GM08714 (cell line): ENCODE results near the gene PRUNE2.

Experiments
- H3K4me3 ChIP-seq: fragments of 200-500 bp; sonication (Bioruptor generic); 2 replicates; pipeline ENCODE4 v1.5.1; 2014; ENCODE audit warnings: mild to moderate bottlenecking, low read length, inconsistent platforms
- ZNF274 ChIP-seq: IDR thresholded peaks from 2 replicates; pipeline ENCODE4 v1.6.1; 2012; ENCODE audit warnings: mild to moderate bottlenecking, low read depth, low read length

PRUNE2 gene

DNA sequence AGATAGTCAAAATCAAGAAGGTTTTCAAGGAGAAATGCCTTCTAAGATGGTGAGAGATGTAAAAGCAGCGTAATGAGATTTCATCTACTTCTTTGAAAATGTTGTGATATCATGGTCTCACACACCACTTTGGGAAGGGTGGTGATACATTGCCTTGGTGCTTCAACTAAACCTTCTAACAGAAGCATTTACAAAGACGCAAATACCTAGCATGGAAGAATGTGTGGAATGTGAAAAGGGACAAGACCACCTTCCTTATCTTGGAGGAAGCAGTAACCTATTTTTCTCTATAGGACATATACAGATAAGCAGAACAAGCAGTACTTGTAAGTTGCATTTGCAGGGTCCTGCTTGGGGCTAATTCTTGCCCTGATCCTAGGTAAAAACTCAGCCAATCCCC is 102.8 kb downstream of the PRUNE2 start:
- no peak for TF ChIP-seq ZNF274
- H3K4me3 ChIP-seq: no peak overlapping the region

DNA sequence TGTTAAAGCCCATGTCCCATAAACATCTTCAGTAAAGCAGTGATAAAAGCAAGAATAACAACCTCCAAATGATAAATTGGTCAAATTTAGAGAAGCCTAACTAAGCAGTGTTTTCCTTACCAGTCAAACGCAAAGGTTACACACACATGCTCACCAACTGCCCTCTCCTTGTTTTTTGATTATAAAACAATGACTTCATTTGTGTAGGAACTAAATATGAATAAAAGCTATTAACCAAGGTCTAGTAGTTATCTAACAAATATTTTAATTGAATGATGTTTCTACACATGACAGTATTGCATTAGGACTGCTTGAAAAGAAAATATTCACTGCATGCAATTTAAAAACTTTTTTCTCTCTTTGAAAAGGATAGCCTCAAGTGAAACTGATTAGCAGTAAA is 105.0 kb downstream of the PRUNE2 start:
- no peak overlapping the region for H3K4me3 ChIP-seq
- TF ChIP-seq ZNF274: no peak

DNA sequence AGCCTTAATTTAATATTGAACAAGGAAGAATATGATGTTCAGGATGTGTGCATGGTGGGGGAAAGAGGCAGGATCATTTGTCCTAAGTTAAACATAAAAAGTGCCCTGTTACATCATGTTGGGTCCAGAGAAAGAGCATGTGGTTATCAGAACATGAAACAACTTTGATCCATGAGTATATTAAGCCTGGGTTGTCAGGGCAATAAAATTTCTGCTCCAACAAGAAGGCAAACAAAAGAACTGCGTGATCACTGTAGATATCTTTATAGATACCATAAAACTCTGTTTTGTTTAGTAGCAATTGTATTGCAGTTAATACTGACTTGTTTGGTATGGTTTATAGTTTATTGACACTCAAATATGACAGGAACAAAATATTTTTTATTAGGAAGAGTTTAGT is 106.4 kb downstream of the PRUNE2 start:
- H3K4me3 ChIP-seq: no peak overlapping the region
- no peak for TF ChIP-seq ZNF274

DNA sequence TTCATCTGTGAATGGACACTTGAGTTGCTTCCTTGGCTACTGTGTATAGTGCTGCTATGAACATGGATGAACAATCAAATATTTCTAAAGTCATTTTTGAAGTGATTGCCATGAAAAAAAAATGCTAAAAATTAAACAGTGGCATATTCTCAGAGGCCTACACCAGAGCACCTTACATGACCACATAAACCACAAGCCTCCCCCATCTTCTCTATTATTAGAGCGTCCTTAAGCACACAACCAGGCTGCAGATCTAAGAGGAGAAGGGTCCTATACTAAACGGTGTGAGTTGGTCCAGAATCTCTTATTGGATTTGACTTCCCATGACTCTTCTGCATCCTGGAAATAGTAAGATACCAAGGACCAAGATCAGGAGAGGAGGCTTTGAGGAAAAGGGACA is 107.4 kb downstream of the PRUNE2 start:
- TF ChIP-seq ZNF274: no peak
- H3K4me3 ChIP-seq: no peak overlapping the region

DNA sequence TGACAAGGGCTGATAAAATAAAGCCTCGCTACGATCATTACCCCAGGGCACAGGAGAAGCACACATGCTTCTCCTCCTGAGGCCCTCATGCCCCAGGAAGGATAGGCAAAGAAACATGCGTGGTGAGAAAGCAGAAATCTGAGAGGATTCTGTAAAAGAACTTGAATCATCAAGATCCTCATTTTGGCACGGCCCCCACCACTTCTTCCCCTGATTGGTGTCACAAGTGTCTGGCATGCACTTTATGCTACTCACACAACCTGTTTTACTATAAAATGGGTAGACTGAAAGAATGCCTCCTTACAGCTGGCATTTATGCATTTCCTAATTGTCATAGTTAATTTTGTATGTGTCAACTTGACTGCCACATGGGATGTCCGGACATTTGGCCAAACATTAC is 109.6 kb downstream of the PRUNE2 start:
- H3K4me3 ChIP-seq: no peak overlapping the region
- no peak for TF ChIP-seq ZNF274

DNA sequence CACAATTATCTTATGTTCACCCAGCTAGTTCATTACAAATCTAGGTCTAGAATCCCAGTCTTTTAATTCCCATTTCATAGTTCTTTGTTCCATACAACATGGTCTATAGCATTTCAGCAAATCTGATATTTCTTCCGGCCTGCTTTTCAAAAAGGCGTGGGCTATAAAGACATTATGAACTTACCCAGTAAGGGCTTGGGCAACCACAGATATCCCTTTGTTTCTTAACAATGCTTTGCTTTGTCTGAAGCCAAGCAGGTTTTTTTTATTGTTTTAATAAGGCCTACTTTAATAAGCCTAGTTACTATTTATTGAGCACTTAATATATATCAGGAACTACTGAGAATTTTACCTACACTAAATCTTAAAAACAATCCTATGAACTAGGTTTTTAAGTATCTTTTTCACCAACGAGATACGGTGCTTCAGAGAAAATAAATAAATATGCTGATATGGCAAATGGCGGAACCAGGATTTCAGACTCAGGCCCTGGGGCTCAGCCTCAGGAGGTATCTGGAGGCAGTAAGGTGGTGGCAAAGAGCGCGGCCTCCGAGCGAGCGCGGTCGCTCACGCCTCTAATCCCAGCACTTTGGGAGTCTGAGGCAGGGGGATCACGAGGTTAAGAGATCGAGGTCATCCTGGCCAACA is 112.0 kb downstream of the PRUNE2 start:
- no peak for TF ChIP-seq ZNF274
- no peak overlapping the region for H3K4me3 ChIP-seq

DNA sequence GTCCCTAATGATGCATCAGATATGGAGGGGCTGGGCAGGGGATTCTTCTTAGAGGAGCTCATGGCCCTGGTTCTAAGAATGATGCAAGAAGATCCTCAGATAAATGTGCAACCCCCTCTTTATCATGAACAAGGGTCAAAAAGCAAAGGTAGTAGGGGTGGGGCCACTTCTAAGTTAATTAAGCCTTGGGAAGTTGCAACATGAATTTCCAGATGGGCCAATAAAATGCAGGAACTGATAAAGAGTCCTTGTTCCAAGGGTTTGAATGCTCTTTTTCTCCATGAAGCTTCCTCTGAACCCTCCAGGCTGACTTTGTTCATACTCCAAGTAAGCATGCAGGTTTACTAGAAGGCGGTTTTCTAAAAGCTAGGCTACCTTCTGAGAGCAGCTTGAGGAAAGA is 116.1 kb downstream of the PRUNE2 start:
- no peak for TF ChIP-seq ZNF274
- no peak overlapping the region for H3K4me3 ChIP-seq

DNA sequence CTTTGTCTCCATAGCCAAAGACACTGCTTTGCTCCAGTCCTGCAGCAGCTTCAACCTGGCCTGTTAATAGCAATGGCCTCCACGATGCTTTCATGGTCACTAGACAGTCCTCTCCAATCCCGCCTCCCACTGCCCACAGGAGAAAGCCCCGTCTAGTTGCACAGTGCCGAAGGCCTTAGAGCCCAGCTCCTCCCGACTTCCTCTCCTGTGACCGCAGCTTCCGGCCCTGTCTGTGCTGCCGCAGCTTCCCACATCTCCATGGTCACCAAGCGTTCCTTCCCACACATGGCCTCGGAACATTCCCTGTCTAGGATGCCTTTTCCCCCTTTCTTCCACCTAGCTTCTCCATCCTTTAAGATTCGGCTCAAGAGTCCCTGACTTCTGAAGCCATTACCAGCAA is 118.2 kb downstream of the PRUNE2 start:
- no peak for TF ChIP-seq ZNF274
- no peak overlapping the region for H3K4me3 ChIP-seq

DNA sequence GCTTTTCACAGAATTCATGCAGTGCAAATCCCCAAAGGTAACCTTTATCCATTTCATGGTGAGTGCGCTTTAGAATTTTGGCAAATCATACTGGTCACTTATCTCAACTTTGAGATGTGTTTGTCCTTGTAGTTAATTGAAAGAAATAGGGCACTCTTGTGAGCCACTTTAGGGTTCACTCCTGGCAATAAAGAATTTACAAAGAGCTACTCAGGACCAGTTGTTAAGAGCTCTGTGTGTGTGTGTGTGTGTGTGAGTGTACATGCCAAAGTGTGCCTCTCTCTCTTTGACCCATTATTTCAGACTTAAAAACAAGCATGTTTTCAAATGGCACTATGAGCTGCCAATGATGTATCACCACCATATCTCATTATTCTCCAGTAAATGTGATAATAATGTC is 120.4 kb downstream of the PRUNE2 start:
- no peak overlapping the region for H3K4me3 ChIP-seq
- no peak for TF ChIP-seq ZNF274

DNA sequence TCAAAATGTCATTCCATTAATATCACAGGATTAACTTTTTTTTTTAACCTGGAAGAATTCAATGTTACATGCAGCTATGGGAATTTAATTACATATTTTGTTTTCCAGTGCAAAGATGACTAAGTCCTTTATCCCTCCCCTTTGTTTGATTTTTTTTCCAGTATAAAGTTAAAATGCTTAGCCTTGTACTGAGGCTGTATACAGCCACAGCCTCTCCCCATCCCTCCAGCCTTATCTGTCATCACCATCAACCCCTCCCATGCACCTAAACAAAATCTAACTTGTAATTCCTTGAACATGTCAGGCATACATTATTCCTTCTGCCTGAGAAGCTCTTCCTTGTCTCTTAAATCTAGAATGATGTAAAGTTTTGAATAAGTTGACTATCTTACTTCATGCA is 121.0 kb downstream of the PRUNE2 start:
- H3K4me3 ChIP-seq: no peak overlapping the region
- TF ChIP-seq ZNF274: no peak

DNA sequence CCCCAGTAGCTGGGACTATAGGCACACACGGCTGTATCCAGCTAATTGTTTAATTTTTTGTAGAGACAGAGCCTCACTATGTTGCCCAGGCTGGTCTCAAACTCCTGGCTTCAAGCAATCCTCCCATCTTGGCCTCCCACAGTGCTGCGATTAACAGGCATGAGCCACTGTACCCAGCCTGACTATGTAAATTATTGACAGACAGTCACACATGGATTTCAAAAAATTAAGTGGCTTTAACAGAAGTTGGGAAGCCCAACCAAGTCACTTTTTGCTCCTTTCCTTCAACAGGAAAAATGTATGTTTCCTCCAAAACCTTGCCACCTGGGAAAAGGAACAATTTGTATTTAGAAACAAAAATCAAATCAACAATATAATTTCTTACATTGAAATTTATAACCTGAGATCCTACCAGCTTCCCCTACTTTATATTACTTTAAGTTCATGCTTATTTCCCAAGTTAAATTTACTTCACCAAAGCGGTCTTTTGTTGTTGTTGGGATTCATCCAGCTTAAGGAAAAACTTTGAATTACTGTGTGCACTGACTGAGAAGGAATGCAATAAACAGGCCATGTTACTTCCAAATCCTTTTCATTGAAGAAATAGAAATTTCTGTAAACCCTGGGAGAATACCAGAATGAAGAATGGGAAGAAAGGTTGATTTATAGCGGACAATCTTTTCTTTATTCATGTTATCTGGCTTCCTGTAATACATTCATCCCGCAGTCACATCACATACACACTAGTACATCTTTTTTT is 133.0 kb downstream of the PRUNE2 start:
- no peak for TF ChIP-seq ZNF274

DNA sequence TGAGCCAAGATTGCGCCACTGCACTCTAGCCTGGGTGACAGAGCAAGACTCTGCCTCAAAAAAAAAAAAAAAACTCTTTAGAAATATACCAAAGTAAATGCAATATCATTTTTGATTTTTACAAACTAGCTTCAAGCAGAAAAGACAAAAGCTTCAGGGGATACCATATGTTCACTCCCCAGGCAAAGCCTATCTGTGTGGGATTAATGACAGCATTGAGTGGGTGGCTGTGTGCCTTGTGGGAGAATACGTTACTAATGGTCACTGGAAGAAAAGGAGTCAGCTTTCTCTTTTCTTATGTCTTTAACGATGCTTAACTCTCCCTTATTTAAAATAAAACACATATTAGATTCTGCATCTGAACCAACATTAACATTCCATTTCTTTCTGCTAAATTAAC is 139.8 kb downstream of the PRUNE2 start:
- H3K4me3 ChIP-seq: no peak overlapping the region
- TF ChIP-seq ZNF274: no peak

More for the DNA sequence above, 133.0 kb downstream of the PRUNE2 start:
- H3K4me3 ChIP-seq: no peak overlapping the region

DNA sequence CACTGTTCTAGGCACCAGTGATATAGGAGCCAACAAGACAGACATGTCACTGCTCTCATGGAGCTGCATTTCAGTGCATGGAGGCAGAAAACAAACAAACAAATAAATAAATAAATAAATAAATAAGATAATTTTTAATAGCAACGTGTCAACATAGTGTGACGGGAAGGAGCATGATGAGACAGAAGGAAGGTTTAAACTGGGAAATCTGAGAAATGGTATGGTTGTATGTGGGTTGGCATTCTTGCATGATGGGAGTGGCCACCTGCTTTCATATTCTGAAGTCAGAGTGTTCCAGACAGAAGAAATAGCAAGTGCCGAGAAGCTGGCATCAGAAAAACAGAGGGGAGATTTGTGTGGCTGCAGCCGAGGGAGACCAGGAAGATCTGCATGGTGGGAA is 141.8 kb downstream of the PRUNE2 start, which contains the start of gene PCA3:
TSS of gene PCA3 (plus strand) at position 301 of the 400 bp plus-strand sequence.
- no peak within 1 kb of the TSS for H3K4me3 ChIP-seq
- TF ChIP-seq ZNF274: no peak

DNA sequence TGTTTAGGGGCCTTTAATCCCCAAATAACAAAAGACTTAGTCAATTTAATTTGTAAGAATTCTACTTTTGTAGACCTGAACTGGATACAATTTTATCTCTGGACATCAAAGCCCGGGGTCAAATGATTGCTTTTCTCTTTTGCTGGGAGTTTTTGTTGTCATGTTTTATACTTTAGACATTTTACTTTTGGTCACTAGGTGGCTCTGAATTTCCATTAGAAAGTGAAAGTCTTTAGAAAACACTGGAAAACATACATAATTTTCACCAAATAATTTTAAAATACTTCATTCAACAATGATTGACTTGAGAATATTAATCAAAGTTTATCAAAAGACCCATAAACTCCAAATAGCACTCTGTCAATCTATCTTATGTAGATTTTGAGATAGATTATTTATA is 144.5 kb downstream of the PRUNE2 start:
- H3K4me3 ChIP-seq: no peak overlapping the region
- no peak for TF ChIP-seq ZNF274

DNA sequence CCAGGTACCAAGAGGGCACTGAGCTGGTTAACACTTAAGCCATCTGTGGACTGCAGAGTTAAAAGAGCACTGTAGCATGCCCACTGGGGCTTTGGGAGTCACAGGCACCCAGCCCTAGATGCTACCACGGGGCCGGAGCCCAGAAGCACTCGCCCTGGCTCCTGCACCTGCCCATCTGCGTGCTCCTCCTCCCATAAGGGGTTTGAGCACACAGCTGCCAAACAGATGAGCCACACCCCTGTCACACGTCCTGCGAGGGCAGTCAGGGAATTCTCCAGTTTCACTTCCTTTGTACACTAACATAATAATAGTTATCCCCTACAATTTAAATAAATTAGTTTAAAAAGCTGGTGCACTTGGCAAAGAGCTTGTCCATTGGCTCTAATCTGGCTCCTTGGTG is 146.2 kb downstream of the PRUNE2 start:
- H3K4me3 ChIP-seq: no peak overlapping the region
- TF ChIP-seq ZNF274: no peak

DNA sequence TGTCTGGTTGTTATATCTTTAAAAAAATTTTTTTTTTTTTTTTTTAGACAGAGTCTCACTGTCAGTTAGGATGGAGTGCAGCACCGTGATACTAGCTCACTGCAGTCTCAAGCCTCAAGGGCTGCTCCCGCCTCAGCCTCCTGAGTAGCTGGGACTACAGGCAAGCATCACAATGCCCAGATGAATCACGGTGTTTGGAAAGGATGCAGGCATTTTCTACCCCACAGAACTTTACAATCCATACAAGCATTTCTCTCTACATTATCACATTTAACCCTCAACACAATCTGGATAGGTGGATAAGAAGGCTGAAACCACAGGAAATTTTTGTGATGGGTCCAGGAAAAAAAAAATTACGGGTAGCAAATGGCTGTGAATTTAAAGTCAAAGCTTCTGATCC is 147.4 kb downstream of the PRUNE2 start:
- TF ChIP-seq ZNF274: no peak
- no peak overlapping the region for H3K4me3 ChIP-seq
